HG02623 (cell line): Measurements from ENCODE around the gene KIF5C.

ENCODE experiments used
- ATAC-seq: cut with Tn5 transposase; IDR thresholded peaks from one replicate; pipeline ENCODE4 v1.9.1; 2021; ENCODE audit warnings: moderate library complexity; ENCODE audit not compliant: unreplicated experiment

Gene KIF5C

GRCh38 chr2:149068996-149069888 is 194.2 kb downstream of the KIF5C start:
- ATAC-seq = no peak

GRCh38 chr2:149070681-149071320 is 195.8 kb downstream of the KIF5C start:
- ATAC-seq = no peak

GRCh38 chr2:149075105-149075504 is 200.1 kb downstream of the KIF5C start:
- no peak for ATAC-seq

- ATAC-seq = no peak
These were observed 200.8 kb downstream of the KIF5C start for GRCh38 chr2:149075853-149076252.
